Measurements from ENCODE around the gene CPVL.

CPVL gene

DNA sequence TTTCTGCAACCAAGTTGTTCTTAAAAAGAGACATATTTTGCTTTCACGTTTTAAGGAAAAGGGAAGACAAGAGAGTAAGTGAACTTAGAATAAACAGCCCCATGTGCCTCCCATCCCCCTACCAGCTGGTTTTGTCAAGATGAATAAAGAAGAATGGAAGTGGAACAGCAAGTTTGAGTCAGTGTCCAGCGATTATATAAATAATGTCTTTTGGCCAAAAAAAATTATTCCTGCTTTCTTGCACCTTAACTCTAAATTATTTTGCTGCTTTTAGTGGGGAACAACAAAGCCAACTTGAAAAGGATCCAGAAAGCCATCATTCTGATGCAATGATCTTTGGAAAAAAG, 105.8 kb downstream of the CPVL start:
- DNase-seq: no peak

DNA sequence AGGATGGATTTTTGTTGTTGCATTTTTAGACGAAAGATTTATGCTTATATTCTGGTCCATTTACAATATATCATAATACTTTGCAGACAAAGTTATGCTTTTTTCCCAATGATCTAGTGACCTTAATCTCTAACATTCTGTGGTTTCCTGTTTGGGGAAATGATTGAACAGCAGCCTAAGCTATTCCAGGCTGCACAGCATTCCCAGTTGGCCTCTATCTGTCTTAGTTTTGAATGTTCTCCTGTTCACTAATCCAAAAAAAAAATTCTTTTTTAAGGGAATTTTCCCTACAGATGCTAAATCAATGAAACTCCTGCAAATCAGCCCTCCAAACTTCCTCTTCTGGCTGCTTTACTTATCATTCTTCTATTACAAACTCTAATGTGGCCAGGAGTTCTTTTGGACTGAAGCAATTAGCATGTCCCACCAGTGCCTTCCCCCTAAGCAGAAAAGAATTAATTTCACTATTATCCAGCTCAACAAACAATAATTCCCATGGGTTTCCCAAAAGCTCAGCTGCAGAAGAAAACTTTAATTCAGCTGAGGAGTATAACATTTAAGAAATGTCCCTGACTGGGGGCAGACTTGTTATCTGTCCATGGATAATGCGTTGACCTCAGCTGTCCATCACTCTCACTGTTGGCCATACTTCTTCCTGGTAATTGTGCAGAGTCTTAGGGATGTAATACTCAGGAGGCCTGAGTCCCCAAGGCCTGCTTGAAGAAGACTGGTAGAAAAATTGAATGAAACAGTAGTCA, 106.3 kb downstream of the CPVL start:
- no peak for DNase-seq

DNA sequence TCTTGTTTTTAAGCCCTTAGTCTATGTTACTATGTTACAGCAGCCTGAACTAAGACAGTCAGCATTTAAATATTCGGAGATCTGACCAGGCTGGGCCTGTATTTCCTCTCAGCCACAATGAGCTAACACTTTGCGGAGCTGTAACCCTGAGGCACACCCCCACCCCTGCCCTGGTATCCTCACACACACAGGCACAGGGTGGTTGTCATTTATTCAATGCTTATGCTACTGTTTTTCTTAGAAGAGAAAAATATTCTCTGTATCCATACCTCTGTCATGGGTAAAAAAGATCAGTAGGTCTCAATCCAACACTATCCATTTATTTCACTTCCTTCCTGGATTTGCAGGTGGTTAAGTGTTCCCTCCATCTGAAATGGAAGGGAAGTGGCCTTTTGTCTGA, 107.9 kb downstream of the CPVL start:
- no peak for DNase-seq

DNA sequence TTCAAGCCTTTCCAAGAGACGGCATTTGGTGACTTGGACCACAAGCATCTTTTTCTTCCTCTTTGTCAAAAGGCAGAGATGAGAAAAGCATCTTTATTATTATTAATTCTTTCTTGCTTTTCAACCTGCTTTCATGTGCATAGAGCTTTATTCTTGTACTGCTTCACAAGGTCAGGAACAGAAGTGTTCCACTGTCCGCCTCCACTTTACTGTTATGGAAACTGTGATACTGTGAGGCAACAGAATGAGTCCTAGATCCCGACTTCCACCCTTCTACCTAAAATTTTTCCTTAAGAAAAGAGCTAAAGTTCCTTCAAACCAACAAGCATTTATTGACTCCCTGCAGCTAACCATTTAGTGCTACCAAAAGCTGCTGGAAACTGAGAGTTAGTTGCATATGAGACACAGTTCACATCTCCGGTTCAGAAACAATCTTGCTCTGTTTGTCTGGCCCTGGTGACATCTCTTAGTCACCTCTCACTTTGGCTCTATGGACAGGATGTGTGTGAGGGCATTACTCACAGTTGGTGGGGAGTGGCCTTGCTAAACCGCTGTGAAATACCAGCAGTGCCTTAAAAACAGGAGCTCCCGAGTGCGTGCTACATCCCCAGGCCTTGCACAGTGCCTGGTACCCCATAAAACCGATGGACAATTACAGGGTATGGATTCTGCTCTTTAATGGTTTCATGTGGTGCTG, 111.1 kb downstream of the CPVL start:
- DNase-seq: no peak

DNA sequence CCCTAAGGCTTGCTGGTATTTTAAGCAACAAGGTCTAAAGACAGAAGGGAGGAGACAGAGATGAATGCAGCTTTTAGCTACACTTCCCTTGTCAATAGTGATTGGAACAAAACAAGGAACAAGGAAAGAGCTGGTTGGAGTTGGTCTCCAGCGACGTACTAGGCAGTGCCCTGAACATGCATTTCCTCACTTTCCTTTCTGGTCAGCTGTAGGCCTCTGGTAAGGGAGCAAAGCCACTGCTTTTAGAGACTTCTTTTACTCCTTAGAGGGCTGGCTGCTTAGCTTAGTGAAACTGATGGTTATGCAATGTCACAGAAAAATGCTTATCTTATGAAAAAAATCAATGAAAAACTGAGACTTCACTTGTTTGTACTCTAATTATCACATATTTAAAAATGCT, 112.8 kb downstream of the CPVL start:
- no peak for DNase-seq

DNA sequence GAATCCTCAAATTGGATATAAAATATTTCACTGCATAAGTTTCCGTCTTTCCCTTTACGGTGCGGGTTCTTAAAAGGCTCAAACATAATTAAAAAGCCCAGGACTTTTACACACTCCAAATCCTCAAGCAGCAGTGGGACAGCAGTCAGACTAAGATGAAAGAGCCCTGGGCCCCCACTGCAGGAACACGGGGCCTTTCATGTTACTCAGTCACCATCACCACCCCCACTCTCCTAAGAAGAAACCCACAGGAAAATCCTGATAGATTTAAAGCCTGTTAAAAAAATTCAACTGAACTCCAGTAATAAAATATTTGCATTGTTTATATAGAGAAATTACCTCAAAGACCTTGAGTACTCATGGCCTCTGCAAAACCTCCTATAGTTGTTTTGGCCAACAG, 114.2 kb downstream of the CPVL start:
- DNase-seq: no peak

DNA sequence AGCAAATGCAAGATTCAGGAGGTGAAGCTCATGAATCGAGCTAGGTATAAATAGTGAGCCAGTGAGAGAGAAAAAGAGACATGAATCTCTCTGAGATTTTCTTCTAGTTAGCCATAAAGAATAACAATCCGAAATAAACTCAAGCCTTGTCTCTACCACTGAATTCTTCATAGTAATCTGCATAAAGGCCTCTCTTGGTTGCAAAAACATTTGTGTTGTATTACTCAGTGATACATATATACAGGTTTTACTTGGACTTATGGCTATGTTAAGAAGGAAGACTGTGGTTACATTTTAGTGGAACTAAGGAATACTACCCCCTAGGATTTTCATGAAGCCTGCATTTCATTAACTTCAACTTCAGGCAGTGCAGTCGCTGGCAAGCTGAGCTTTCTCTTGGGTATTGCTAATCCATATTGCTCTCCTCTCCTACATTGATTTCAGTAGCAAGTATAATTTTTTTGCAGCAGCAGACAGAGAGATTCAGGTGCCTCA, 115.5 kb downstream of the CPVL start:
- DNase-seq: no peak

DNA sequence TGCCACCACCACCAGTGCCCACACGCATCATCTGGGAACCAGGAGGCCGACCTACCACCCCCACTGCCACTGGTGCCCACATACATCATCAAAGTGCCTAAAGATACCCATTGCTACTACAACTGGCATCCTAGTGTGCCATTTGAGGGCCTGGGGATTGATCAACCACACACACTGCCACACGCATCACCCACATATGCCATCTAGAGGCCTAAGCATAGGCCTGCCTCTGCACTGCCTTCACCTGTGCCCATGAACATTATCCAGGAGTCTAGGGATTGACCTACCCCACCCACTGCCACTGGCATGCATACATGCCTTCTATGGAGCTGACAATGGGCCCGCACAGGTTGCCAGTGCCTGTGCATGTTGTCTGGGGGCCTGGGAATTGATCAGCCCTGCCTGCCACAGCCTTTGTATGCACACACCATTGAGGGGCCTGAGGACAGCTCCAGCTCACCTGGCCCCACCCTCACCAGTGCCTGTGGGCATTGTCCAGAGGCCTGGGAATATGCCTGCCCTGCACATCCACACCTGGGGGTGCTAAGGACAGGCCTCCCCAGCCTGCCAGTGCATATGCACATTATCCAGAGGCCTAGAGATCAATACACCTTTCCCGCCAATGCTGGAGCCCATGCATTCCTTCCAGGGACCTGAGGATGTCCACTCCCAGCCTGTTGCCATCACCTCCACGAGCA, 123.9 kb downstream of the CPVL start:
- DNase-seq: no peak

DNA sequence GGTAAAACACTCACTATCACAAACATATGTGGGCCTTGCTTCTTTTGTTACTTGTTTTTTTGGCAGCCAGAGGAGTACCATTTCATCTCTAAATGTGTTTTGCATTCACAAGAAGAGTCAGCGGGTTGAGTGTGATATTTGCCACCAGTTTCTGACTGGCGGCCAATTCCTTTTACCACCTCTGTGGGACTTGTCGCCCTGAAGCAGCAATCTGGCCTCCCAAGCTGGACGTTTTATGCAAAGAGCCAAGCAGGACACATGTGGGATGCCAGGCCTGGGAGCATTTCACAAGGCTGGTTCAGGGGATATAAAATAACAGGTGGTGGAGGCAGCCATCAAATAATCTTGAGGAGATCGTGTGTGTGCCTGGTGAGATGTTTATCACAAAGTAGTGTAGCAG, 126.4 kb downstream of the CPVL start:
- no peak for DNase-seq

DNA sequence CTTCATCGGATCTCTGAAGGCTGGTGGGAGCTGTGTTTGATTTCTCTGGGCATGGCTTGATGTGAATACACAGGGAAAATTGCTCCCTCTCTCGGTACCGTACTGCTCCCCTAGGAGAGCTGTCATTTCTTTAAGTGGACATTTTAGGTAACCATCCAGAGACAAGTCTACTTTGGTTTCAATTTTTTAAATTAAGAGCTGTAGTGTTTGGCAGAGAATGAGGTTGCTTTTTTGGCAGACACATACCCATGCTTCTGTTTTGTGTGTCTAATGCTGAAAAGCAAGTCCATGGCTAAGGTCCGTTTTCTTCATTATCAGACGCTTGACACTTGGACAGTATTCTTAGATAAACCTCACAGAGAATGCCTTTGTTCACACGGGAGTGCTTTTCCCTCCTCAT, 127.0 kb downstream of the CPVL start:
- DNase-seq: no peak

DNA sequence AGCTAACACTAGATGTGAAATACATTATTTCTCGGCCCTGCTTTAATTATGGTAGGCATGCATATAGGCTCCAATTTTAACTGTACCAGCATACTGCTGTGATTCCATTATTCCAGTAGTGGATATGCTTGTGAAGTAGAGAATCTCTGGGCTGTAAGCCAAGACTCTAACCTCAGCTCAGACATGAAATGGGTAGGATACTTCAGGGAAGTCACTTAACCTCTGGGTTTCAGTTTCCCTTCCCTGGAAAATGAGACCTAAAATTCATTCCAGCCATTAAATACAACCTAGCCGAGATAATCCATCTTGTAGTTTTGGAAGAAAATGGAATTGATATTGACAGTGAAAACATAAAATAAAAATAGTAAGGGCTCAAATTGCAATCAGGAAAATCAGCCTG, 128.6 kb downstream of the CPVL start:
- DNase-seq: no peak

DNA sequence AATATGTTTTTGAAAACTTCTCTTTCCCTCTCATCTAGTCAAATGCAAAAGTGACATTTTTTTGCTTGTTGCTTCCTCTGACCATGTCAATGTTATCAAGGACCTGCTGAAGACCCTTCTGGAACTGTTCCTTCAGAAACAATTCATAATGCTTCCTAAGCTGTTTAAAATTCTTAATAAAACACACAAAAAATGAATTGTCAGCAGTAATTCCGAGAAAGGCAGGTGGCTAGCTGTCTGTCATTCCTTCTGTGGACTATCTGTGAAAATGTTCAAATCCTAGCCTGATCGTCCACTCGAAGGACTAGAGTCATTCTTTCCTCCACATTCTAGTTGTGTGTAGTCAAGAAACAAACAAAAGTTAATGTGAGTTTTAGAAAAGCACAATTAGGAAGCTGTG, 131.6 kb downstream of the CPVL start:
- DNase-seq: no peak

DNA sequence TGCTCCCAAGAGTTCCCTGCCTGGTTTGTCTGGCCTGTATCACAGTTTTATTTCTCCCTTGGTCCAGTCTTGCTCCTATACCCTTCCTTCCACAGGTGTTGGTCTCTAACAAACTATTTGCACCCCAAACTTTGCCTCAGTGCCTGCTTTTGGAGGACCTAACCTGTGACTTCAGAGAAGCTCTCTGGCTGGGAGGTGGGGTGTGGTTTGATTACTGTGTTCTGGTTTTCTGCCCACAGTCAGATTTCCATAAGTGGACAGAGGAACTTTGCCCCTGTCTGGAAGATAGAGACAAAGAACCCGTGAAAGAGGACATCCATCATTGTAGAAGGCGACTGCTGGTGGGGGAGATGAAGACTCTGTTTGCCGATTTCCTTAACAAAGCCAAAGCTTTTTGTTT, 132.4 kb downstream of the CPVL start:
- no peak for DNase-seq

DNA sequence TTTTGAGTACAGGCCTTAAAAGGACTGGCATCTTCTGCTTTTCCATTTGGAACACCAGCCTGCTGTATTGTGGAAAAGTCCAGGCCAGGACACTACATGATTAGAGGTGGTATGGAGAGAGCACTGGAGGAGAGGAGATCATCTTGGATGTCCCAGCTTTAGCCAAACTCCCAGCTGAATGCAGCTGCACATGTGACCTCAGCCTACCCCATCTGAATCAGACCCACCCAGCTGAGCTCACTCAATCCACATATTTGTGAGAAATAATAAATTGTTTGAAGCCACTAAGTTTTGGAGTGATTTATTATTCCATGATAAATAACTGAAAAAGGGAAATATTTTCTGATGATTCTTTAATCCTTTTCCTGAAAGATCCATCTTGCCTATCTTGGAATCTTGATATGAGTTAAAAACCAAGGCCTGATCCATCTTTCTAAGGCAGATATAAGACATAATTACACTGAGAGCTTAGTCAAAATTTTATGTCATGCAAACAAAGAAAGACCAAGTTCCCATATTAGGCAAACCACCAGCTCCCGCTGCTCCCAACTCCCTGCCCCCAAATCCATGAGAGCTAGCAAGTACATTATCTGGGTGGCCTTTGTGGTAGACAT, 133.1 kb downstream of the CPVL start:
- no peak for DNase-seq

DNA sequence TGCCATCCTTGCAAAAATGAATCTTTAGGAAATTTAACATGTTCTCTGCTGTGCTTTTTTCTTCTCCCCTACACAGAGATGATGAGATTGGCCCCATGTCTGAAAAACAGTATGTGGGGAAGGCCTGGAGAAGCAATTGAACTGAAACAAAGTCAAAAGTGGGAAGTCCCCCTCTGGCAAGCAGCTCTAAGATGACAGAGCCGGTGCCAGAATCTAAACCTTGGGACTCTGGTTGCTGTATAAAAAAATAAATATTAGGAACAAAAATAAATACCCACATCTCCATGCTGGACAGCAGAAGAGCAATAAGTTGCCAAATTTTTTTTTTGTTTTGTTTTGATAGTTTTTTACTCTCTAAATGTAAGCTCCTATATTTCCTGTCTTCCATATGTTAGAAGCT, 136.4 kb downstream of the CPVL start:
- no peak for DNase-seq

DNA sequence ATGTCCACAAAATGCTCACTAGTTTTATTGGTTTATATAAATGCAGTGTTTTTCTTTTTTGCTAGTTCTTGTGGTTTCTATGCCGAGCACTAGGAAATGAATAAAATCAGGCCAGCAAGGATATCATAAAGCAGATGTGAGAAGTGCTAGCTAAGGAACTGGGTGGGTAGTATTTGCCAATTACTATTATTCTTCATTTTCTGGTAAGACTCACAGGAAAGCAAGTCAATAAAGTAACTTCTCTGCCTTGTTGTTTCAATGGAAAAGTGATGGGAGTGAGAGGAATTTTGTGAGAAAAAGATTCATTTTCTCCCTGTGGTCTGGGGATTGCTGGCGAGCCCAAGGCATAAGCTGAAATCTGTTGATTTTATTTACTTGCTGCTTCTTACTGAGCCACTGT, 137.7 kb downstream of the CPVL start:
- no peak for DNase-seq

DNA sequence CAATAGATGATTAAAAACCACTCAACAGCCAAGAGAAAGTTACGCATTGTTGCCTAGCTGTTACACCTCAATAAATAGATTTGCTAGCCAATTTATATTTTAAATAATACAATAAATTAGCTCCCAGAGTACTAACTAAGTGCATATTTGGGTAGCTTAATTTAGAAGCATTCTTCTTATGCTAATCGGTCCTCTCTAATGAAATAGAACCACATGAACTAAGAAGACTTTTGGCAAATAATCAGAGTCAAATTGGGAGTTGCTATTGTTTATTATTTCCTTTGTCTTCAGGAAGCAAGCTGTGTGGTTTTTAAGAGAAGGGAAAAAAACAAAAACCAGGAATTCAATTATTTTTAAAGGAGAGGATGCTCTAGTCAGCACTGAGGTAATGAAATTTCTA, 139.2 kb downstream of the CPVL start:
- no peak for DNase-seq

DNA sequence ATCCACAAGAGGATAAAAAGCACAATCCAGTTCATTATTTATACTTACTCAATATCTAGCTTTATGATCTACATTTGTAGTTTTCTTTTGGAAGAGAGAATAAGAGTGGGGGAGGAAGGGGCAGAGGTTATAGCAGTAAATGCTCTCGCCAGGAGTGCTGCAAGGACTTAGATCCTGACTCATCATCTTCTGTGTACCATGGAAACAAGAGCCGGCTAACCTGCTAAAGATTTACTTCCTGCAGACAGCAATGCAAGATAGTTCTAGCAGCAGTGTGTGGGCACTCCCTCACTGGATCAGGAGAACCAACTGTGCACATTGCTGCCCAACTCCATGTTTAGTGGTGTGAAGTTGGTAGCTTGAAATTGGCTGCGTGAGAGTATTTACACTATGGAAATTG, 140.5 kb downstream of the CPVL start:
- no peak for DNase-seq

DNA sequence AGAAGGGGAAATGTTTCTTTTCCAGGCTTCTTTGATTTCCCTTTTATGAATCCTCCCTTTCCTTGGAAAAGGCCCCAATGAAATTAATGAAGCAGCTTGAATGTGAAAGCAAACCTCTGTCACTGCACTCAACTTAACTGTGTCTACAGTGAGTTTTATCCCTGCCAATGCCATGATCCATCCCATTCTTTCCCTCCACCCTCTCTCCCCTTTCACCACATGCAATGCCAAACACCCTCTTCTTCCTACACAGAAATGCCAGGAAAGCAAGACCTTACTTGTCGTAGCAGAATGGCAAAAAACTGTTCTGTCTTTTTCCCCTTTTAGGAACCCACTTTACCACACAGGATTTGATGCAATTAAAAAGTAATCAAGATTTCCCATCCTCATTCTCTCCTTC, 140.9 kb downstream of the CPVL start:
- no peak for DNase-seq

DNA sequence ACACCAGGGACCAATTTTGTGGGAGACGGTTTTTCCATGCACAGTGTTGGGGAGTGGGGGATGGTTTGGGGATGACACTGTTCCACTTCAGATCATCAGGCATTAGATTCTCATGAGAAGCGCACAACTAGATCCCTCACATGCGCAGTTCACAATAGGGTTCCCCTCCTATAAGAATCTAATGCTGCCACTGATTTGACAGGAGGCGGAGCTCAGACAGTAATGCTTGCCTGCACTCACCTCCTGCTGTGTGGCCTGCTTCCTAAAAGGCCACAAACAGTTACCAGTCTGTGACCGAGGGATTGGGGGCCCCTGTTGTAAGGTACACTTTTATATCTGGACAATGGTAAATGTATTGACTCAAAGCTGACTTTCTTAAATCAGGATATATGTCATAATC, 142.6 kb downstream of the CPVL start:
- DNase-seq: no peak

DNA sequence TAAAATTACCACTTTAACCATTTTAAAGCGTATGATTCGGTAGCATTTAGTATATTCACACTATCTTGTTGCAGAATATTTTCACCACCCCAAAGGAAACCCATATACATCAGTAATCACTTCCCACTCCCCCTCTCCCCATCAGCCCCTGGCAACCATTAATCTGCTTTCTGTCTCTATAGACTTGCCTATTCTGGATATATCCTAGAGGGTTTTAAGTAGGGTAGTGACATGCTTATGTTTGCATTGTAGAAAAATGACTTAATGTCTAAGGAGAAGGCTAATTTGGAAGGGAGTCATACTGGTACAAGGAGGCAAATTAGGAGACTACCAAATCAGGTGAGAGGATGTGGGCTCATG, 145.6 kb downstream of the CPVL start:
- DNase-seq: no peak

DNA sequence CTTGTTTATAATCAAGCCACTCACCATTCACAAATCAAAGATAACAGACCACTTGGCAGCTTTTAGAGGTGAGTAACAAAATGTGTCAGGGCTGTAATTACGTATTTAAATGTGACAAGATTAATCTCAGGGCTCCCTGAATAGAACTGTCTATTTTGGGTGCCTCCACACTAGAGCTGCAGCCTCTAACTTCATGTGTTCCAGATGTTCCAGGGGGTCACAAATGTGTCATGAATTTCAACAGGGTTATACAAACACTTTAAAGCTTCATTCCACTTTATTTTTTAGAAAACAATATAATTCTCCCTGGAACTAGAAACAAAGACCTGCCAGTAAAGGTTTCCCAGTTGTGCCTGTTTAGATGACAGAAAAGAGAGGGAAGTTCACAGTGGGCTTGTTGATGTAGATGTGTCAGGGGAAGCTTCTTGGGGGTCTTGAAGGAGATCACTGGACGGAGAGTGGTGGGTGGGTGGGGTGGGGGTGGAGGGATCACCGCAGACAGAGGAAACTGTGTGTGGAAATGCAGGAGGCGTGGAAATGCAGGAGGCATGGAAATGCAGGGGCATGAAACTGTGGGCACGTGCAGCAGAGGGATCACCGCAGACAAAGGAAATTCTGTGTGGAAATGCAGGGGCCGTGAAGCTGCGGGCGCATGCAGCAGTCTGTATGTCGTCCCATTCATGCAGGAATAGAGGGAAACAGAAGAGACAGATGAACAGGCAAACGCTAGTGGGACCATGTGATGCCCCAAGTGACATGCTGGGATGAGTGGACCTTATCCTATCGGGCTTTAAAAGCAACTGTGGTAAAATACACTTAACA, 146.2 kb downstream of the CPVL start:
- DNase-seq: no peak

DNA sequence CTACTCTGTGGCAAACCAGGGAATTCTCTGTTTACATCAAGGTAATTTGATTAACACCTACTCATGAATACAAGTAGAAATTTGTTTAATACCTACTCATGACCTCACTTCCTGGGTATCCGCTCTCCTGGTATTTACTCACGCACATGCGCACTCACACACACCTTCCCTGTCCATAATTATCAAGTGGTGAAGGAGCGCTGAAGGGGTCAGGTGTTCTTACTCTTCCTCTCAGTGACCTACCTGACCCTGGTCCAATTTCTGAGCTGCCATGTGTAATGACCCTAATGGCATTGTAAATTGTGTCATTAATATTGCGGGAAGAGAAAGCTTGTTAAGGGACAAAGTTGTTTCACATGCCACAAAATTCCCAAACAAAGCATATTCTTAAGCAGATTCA, 146.9 kb downstream of the CPVL start:
- no peak for DNase-seq
